ENCODE data around the gene NUDT14.

- TF ChIP-seq ZNF274 (IDR thresholded peaks at IDR 0.05; ENCODE audit: low read depth, low read length) = no peak
- no peak for TF ChIP-seq YY1 (IDR thresholded peaks at IDR 0.05; ENCODE audit: insufficient read depth, insufficient read length)
Observed at GRCh38 chr14:105168496-105168978, 12.6 kb downstream of the NUDT14 start, which contains the start of gene JAG2.
